Measurements from ENCODE around the gene TDRD3.
"Not testable (repeated sequence)": the region's sequence is repeated elsewhere in the genome, so short reads cannot be mapped to it uniquely, and the experiment has no call there.

The TDRD3 gene

DNA sequence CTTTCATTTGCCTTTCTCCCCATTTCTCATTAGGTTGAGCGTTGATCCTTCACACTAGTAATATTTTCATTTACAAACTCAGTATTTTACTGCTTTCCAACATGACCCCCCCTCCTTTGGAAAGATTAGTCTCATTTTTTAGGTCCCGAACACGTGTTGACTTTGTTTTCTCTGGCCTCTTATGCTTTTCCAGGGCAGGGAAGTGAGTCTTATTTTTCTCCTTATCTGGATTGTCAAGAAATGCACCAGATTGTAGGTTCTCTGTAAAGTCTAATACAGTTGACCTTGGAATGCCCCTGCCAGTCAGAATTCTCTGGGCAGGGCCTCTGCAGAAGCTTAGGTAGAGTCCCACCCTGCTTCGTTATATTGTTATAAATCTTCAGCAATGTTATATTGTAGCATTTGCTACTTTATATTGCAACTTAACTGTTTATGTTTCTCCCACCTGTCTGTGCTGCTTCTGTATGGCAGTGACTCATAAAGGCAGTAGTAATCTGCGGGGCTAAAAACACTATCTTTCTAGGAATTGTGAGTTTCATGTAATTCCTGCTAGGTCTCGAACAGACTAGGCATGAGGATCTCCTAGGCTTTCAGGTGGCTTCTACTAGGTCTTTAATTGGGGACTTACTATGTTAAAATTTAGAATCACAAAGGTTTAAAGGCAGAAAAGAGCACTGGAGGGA is 2.0 kb downstream of the TDRD3 start:
- no peak for DNase-seq

DNA sequence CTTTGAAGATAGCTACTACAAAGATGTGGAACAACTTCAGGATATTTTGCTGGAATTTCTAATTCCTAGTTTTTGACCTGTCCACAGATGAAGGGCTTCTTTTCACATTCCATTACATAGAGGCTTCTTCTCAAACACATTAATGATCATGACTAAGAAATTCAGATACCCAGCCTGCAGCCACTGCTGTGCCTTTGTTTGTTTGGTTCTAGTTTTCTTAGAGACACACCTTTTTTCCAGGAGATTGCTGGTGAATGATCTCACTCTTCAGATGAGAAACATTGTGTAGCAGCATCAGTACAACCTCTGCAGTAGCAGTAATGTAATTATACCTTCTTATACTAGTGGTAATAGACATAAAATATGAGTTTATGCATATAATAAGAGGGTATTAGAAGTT is 5.0 kb downstream of the TDRD3 start:
- no peak for DNase-seq

DNA sequence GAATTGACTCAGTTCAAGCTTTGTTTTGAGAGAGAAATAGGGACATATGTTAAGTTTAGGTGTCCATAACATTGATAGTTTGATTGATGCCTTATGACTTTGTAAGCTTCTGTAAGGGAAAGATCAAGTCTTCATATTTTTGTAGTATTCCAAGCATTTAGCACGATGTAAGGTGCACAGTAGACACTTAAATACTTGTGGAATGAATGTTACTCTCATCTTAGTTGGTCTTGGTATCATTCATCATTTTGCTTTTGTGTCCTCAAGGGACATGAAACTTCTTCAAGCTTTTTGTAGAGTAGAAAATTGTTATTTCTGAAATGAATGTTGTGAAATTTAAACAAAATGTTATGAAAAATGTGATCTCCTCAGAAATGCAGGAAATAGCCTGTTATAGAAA is 10.1 kb downstream of the TDRD3 start:
- DNase-seq: no peak

DNA sequence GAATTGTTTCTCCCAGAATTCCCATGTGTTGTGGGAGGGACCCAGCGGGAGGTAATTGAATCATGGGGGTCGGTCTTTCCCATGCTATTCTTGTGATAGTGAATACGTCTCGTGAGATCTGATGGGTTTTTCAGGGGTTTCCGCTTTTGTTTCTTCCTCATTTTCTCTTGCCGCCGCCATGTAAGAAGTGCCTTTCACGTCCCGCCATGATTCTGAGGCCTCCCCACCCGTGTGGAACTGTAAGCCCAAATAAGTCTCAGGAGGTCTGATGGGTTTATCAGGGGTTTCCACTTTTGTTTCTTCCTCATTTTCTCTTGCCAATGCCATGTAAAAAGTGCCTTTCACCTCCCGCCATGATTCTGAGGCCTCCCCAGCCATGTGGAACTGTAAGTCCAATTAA is 10.8 kb downstream of the TDRD3 start:
- DNase-seq: not testable (repeated sequence)

DNA sequence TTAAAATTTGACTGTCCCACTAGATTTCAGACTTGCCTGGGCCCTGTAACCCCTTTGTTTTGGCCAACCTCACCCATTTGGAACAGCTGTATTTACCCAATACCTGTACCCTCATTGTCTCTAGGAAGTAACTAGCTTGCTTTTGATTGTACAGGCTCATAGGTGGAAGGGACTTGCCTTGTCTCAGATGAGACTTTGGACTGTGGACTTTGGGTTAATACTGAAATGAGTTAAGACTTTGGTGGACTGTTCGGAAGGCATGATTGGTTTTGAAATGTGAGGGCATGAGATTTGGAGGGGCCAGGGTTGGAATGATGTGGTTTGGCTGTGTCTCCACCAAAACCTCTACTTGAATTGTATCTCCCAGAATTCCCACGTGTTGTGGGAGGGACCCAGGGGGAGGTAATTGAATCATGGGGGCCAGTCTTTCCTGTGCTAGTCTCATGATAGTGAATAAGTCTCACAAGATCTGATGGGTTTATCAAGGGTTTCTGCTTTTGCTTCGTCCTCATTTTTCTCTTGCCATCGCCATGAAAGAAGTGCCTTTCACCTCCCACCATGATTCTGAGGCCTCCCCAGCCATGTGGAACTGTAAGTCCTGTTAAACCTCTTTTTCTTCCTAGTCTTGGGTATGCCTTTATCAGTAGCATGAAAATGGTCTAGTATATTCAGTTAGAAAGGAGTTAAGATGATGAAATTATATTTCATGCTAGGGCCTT is 12.7 kb downstream of the TDRD3 start:
- DNase-seq: not testable (repeated sequence)

DNA sequence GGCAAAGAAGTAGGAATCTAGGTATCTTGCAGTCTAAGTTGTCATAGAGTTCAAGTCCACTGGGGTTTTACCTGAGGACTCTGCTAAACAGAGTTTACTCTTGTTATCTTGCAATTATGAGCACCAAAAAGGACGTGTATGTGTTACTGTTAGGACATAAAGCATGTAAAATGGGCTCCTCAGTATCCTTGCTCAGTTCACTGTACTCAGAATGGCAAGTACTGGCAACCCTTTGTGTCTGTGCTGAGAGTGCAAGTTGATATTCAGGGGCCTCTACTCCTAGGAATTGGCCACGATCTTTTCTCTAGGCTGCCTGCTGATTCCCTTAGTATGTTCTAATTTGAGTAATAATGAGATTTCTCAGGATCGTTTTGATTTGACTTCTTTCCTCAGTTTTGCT is 13.3 kb downstream of the TDRD3 start:
- DNase-seq: no peak

DNA sequence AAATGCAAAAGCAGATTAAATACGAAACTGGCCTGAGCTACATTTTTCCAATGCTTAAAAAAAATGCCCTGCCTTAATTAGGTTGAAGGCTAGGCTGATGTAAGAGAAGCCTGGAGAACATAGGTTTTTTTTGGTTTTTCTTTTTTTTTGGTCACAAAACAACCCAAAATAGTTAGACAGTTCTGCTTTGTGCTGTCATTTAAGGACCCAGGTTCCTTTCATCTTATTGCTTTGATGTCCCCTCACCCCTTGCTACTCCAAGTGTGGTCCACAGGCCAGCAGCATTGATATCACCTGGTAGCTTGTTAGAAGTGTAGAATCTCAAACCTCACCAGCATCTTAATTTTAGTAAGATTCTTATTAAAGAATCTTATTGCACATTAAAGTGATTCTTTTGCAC is 14.4 kb downstream of the TDRD3 start:
- DNase-seq: no peak

DNA sequence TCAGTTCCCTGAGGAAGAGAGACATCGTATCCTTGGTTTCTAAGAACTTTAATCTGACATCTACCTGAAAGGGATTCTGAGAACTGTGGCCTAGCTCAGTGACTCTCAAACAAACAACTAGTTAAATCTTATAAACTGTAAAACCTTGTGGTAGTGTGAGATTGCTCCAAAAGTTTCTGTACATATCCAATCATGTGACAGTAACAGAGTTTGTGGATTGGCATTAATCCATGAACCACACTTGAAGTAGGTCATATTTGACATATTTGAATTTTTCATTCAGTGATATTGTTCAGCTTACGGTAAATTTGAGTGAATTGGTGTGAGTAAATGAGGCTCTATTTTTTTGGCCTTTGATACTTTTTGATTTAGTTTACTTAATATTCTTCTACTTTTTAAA is 15.0 kb downstream of the TDRD3 start:
- DNase-seq: no peak

DNA sequence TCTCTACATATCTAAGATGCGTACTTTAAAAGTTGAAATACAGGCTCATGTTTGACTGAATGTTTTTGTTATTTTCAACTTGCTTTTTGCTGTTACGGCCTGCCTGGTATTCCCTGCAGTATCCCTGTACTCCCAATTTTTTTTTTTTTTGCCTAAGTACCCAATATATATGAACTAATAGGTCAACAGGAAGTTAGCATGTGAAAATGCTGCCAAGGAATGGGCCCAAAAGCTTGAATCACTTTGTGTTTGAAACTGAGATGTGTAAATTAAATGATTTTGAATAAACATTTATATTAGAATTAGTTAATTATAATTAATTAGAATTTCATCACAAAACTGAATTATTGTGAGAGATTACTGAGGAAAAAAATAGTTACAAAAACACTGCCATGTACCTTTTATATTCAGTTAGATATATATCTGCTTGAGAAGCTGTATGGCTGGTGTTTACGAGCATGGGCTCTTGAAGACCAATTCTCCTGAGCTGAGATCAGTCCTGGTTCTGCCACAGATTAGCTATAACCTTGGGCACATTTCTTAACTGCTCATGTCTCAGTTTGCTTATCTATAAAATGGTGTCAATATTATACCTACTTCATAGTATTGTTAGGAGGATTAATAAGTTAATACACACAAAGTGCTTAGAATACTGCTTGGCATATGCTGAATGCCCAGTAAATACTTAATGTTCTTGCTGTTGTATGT is 16.0 kb downstream of the TDRD3 start:
- no peak for DNase-seq

DNA sequence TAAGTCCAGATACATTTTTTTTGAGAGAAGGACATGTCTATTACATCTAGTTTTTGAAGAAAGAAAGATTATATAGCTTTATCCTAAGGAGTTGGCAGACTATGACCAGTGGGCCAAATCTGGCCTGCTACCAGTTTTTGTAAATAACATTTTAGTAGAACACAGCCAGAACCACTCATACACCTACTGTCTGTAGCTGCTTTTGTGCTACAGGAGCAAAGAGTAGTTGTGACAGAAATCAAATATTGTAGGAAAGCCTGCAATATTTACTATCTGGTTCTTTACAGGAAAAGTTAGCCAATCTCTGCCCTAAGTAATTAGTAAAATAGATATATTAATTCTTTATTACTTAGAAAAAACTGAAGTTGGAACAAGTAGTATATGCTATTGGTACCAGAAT is 17.2 kb downstream of the TDRD3 start:
- DNase-seq: no peak

DNA sequence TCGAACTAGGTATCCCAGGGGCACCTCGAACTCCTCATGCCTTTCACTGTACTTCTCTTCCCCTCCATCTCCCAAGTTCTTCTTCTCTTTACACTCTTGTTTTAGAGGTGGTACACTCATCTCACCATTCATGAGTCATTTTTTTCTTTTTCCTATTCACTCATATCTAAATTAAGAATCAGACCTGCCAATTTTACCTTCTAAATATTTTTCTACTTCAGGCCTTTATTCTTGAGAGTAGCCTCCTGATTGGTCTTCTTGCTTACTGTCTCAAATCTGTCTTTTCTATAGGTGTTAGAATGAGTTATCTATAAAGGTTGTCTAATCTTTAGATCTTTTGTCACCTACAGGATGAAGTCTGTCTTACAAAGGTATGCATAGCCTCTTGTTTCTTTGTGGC is 20.7 kb downstream of the TDRD3 start:
- DNase-seq: no peak

DNA sequence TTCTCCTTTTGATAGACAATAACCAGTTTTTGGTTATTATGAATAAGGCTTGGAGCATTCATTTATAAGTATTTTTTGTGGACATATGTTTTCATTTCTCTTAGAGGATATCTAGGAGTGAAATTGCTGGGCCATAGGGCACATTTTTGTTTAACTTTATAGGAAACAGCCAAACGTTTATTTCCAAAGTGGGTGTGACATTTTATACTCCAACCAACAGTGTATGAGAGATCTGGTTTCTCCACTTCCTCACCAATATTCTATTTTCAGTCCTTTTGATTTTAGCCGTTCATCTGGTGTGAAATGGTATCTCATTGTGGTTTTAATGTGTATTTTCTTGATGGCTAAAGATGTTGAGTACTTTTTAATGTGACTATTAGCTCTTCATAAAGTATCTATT is 21.9 kb downstream of the TDRD3 start:
- no peak for DNase-seq

DNA sequence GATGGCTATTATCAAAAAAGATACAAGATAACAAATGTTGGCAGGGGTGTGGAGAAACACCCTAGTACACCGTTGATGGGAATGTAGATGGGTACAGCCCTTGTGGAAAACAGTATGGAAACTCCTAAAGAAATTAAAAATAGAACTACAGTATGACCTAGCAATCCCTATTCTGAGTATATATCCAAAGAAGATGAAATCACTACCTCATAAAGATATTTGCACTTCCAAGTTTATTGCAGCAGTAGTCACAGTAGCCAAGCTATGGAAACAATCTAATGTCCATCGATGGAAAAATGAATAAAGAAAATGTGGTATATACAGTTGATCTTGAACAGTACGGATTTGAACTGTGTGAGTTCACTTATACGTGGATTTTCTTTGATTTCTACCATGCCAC is 28.3 kb downstream of the TDRD3 start:
- DNase-seq: no peak

DNA sequence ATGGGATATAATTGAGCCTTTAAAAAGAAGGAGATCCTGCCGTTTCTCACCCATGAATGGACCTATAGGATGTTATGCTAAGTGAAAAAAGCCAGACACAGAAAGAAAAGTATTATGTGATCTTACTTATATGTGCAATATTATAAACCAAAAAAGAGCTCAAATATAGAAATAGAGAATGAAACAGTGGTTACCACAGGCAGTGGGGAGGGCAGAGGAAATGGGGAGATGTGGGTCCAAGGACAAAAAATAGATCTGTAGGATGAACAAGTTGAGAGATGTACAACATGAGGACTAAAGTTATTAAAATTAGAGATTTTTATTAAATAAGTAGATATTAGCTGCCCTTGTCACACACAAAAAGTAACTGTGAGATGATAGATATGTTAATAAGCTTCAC is 29.1 kb downstream of the TDRD3 start:
- DNase-seq: no peak

DNA sequence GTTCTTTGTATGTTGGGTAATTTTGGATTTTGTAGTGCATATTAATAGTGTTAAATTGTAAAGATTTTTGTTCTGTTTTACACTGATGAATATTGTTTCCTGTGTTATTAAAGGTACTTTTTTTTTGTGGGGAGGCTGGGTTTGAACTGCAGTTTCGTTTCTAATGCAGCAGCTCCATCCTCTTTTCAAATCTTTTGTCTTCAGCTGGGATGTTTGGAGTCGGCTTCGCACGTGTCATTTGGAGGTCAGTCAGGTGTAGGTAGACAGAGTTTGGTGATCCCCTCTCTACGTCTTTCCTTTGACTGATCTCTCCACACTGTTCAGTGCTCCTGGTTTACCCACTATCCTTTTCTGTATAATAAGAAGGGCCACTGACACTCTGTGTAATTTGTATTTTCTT is 30.3 kb downstream of the TDRD3 start:
- no peak for DNase-seq

DNA sequence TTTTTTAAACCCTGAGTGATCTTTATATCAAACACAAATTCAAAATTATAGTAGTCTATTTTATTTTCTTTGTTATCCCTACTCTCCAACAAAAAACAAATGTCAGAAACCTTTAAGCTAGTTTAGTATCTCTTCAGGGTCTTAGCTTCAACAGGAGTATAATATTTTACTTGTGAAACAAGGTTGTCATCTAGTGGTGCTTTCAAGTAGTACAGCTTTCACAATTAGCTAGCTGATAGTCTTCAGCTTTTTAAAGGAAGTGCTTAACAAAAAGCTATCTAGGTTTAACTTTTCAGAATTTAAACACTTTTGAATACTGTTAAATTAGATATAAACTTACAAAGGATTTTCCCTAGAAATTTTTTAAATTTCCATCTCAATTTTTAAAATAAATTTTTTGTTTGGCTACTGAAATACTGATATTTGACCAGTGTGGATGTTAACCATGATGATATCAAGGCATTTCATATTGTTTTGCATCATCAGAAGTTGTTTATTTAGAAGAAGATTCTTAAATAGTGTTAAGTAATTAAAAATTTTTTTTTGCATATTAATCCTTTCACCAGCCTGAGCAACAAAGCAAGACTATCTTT is 34.2 kb downstream of the TDRD3 start:
- peak; percentile 25 for DNase-seq

DNA sequence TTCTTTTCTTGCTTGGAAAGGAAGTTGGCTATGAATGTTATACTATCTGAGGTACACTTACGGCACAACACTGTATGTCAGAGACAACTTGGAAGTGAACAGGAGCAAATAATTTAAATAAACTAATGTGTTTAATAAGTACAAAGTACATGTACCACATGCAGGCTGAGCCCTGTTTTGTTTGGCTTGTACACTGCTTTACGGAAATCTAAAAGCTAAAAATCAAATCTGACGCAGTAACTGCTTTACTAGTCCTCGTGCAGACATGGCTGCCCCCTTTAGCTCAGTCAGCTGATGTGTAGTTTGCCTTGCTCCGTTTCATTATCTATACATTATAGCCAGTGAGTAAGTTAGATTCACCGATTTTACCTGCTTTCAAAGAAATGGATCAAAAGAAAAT is 36.5 kb downstream of the TDRD3 start:
- DNase-seq: no peak

DNA sequence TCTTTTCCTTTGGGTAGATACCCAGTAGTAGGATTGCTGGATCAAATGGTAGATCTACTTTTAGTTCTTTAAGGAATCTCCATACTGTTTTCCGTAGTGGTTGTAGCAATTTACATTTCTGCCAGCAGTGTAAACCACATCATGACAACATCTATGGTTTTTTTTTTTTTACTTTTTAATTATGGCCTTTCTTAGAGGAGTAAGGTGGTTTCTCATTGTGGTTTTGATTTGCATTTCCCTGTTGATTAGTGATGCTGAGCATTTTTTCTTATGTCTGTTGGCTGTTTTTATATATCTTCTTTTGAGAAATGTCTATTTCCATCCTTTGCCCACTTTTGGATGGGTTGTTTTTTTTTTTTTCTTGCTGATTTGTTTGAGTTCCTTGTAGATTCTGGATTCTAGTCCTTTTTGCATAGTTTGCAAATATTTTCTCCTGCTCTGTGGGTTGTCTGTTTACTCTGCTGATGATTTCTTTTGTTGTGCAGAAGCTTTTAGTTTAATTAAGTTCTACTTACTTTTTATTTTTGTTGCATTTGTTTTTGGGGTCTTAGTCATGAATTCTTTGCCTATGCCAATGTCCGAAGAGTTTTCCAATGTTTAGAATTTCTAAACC is 38.8 kb downstream of the TDRD3 start:
- DNase-seq: no peak

DNA sequence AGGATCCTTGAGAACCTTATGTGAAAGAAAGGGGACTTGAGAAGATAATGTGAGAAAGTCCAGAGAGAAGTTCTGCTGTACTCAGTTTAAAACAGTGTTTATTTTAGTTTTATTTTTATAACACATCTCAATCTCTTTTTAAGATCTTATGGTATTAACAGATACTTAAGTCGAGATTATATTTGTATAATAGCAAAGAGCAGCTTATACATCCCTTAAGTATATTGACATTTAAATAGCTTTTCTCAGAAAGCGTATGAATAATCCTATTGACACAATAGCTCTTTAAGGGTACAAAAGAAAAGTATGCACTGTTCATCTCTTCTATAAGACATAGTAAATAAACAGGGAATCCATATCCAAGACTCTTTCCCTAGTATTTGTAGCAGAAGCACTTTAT is 42.2 kb downstream of the TDRD3 start:
- DNase-seq: no peak

DNA sequence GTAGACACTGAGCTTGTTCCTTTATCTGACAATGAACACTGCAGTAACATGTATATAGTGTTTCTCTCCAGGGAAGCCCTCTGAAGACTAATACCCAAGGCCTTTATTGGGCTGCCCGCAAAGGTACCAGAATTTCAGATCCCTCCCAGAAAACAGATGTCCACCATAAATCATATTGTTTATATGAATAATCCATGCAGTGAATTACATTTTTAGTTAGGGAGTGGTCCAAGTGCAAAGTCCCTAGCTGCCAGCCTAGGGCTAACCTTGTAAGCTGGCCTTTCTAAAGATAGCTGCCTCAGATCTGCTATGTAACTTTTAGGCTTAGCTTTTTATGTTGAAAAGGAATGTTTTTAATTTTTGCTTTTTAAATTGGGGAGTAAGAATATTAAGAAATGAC is 44.7 kb downstream of the TDRD3 start:
- DNase-seq: no peak

DNA sequence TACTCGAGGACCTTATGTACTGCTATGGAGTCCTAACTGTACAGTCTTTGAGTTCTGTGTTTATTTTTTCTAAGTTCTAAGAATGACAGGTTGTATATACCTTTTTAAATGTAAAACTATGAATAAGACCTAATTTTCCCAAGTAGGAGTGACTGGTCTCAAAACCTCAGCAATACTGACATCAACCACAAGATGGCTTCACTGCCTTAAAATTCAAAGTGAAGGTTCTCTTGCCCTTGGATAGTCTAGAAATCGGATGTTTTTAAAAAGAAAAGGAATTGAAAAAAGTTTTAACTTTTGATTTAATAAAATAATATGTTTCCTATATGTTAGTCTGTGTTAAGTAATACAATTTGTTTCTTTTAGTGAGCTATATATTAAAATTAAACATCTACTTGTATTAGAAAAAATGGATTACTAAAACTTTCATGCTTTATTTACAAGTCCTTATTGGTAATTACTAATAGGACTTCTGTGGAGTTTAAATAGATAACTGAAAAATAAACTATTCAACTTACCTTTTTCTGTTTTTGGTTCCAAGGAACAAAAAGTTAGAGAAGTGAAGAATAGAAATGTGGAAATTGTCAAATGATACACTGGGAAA is 52.0 kb downstream of the TDRD3 start:
- peak; percentile 1 for DNase-seq

DNA sequence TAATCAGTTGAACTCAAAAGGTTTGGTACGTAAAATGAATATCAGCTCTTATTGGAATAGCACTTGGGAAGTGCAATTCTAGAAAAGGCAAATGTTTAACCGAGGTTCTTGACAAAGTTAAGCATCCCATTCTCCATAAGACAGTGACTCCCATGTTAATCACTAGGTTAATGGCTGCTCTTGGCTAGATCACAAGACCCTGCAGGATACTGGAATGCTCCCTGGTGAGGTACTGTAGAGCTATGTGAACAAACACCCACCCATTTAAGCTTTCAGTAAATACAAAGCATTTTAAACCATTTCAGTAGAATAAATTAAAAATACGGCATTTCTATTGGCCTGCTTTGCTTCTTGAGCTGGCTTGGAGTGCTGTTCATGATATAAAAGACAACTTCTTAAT is 56.5 kb downstream of the TDRD3 start:
- no peak for DNase-seq

DNA sequence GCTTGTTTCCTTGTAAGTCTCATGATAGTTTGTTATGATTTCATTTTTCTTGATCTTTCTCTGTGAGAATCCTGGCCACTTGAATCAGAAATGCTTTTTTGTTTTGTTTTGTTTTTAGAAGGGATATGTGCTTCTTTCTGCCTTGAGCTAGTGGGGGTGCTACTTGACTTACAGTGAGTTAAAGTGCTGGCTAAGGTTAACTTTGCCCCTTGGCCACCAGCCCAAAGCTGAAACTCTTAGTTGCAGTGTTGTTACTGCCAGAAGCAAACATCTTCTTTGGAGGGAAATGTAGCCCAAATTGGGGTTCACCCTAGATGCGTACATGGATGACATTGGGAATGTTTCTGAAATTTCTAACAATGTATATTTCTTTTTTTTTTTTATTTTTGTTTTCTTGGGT is 57.4 kb downstream of the TDRD3 start:
- no peak for DNase-seq
